K562 (cell line): Measurements from ENCODE around the gene RPS6KA2. TPM values are rescaled to one million over a fixed set of nuclear protein-coding genes. Genes with fewer than 3 reads are reported as not detected.
A peak's percentile ranks its signal among the peaks of the same experiment; 100 is the strongest.

Source experiments
- CBFA2T3 ChIP-seq: fragments of 450-650 bp; IDR thresholded peaks from 2 replicates; pipeline ENCODE4 v1.6.1; 2017
- COPS2 ChIP-seq: fragments of 450-650 bp; conservative IDR thresholded peaks from 2 replicates; pipeline ENCODE4 v1.6.1; 2016; ENCODE audit warnings: mild to moderate bottlenecking, moderate library complexity
- CREB5 ChIP-seq: fragments of 250-450 bp; sonication (Bioruptor Pico); IDR thresholded peaks from 2 replicates; pipeline ENCODE4 v1.5.0; 2020; ENCODE audit warnings: mild to moderate bottlenecking
- DDX20 ChIP-seq: fragments of 450-650 bp; IDR thresholded peaks from 2 replicates; pipeline ENCODE4 v1.6.1; 2016; ENCODE audit warnings: missing genetic modification characterization, low read depth, mild to moderate bottlenecking, missing compliant biosample characterization, moderate library complexity
- DIDO1 ChIP-seq: fragments of 450-650 bp; IDR thresholded peaks from 2 replicates; pipeline ENCODE4 v1.6.1; 2016; ENCODE audit warnings: low read depth, missing biosample characterization, missing genetic modification characterization
- ETV1 ChIP-seq: fragments of 450-650 bp; conservative IDR thresholded peaks from 2 replicates; pipeline ENCODE4 v1.6.1; 2016; ENCODE audit warnings: missing genetic modification characterization, control low read depth, low read depth, missing compliant biosample characterization
- FOXJ3 ChIP-seq: sonication (generic); formaldehyde crosslinking; IDR thresholded peaks from 2 replicates; pipeline ENCODE4 v1.4.0; 2020; ENCODE audit warnings: mild to moderate bottlenecking, missing genetic modification reagents
- HMG20A ChIP-seq: fragments of 450-650 bp; formaldehyde crosslinking; conservative IDR thresholded peaks from 2 replicates; pipeline ENCODE4 v1.4.0; 2020; ENCODE audit warnings: mild to moderate bottlenecking, mixed read lengths
- LEF1 ChIP-seq: fragments of 450-650 bp; IDR thresholded peaks from 2 replicates; pipeline ENCODE4 v1.6.1; 2016; ENCODE audit warnings: mild to moderate bottlenecking
- MEIS2 ChIP-seq: fragments of 450-650 bp; IDR thresholded peaks from 2 replicates; pipeline ENCODE4 v1.6.1; 2014; ENCODE audit warnings: mild to moderate bottlenecking; ENCODE audit not compliant: partially characterized antibody
- MXI1 ChIP-seq: IDR thresholded peaks from 2 replicates; pipeline ENCODE4 v1.6.1; 2011; ENCODE audit warnings: low read depth, mild to moderate bottlenecking, improper control_type of control experiment, low read length
- MYBL2 ChIP-seq, 2 experiments: fragments of 450-650 bp in 1 of 2; sonication (generic) in 1 of 2; formaldehyde crosslinking in 1 of 2; IDR thresholded peaks; 2 replicates each; pipeline versions ENCODE4 v1.6.1 to v1.8.1; 2017 to 2022; ENCODE audit warnings: borderline replicate concordance in 1 of 2, inconsistent platforms in 1 of 2, low read depth in 1 of 2, mild to moderate bottlenecking in 1 of 2, missing genetic modification reagents in 1 of 2, moderate library complexity in 1 of 2
- NRF1 ChIP-seq, 2 experiments: fragments of 450-650 bp; IDR thresholded peaks in 1 of 2; conservative IDR thresholded peaks in 1 of 2; 2 replicates each; pipeline ENCODE4 v1.6.1; 2014; ENCODE audit warnings: mild to moderate bottlenecking in 2 of 2
- PHF20 ChIP-seq: fragments of 450-650 bp; IDR thresholded peaks from 2 replicates; pipeline ENCODE4 v1.6.1; 2018; ENCODE audit not compliant: partially characterized antibody
- PPARD ChIP-seq: fragments of 250-450 bp; sonication (Bioruptor Pico); IDR thresholded peaks from 2 replicates; pipeline ENCODE4 v1.8.0; 2022; ENCODE audit warnings: inconsistent platforms, mild to moderate bottlenecking, moderate library complexity
- RAD21 ChIP-seq, 2 experiments: fragments of 250-450 bp in 1 of 2; fragments of 450-650 bp in 1 of 2; sonication (Bioruptor Pico) in 1 of 2; formaldehyde crosslinking in 1 of 2; IDR thresholded peaks in 1 of 2; conservative IDR thresholded peaks in 1 of 2; 2 replicates each; pipeline versions ENCODE4 v1.4.0 to v1.8.0; 2020 to 2022; ENCODE audit warnings: mild to moderate bottlenecking in 2 of 2, moderate library complexity in 1 of 2
- SIRT6 ChIP-seq: IDR thresholded peaks from one replicate; pipeline ENCODE4 v1.6.1; 2012; ENCODE audit warnings: low read depth, mild to moderate bottlenecking, control low read depth, inconsistent platforms, low read length, moderate library complexity
- SREBF2 ChIP-seq: sonication (generic); formaldehyde crosslinking; IDR thresholded peaks from 2 replicates; pipeline ENCODE4 v1.4.0; 2020; ENCODE audit warnings: mild to moderate bottlenecking, missing genetic modification reagents
- TBP ChIP-seq: optimal IDR thresholded peaks from 2 replicates; pipeline ENCODE3; 2011; ENCODE audit warnings: low read depth, low read length, improper control_type of control experiment
- TEAD4 ChIP-seq, 2 experiments: sonication (generic) in 1 of 2; formaldehyde crosslinking in 1 of 2; IDR thresholded peaks; 2 replicates each; pipeline versions ENCODE4 v1.6.1 to v1.8.0; 2012 to 2022; ENCODE audit warnings: borderline replicate concordance in 1 of 2, inconsistent platforms in 1 of 2, low read length in 1 of 2, mild to moderate bottlenecking in 1 of 2, missing genetic modification reagents in 1 of 2
- TRIM28 ChIP-seq: fragments of 450-650 bp; IDR thresholded peaks from 2 replicates; pipeline ENCODE4 v1.6.1; 2017
- ZFP36 ChIP-seq: fragments of 150-350 bp; IDR thresholded peaks from 2 replicates; pipeline ENCODE4 v1.6.1; 2018; ENCODE audit warnings: low read length, low read depth; ENCODE audit not compliant: partially characterized antibody
- ZNF140 ChIP-seq: fragments of 250-450 bp; sonication (Bioruptor Pico); IDR thresholded peaks from 2 replicates; pipeline ENCODE4 v1.8.0; 2021; ENCODE audit warnings: moderate library complexity, mild to moderate bottlenecking, inconsistent platforms
- ZNF174 ChIP-seq: fragments of 250-450 bp; sonication (Bioruptor Pico); IDR thresholded peaks from 2 replicates; pipeline ENCODE4 v1.4.0; 2020; ENCODE audit warnings: mild to moderate bottlenecking
- polyA plus RNA-seq, 8 experiments: library from polyadenylated mRNA; depleted of rRNA in 4 of 8; stranded (reverse) in 5 of 8; unstranded in 3 of 8; fragments of >200 nt; fragmentation: Nextera tagmentation in 2 of 8; fragmentation: Illumina TruSeq in 1 of 8; extraction: Ambion mirVana in 2 of 8; extraction: Trizol in 1 of 8; gene quantifications; 2 replicates each; pipeline versions ENCODE4 v1.2.1 to v1.2.3, GENCODE V29; 2011 to 2014; ENCODE audit warnings: inconsistent platforms in 1 of 8, missing spikeins in 1 of 8
- total RNA-seq, 7 experiments: library from RNA; depleted of rRNA in 6 of 7; stranded (reverse); fragments of >200 nt in 6 of 7; fragmentation: Illumina TruSeq in 2 of 7; extraction: Trizol in 2 of 7; gene quantifications; 2 replicates each; pipeline versions ENCODE4 v1.2.1 to v1.2.3, GENCODE V29; 2011 to 2021; ENCODE audit warnings: low replicate concordance in 1 of 7
- TF ChIP-seq, protein P1 (sequence below): sonication (generic); IDR thresholded peaks from 2 replicates; pipeline ENCODE4 v1.6.1; 2016
- TF ChIP-seq, protein P2 (sequence below): fragments of 450-650 bp; IDR thresholded peaks from 2 replicates; pipeline ENCODE4 v1.6.1; 2016; ENCODE audit warnings: antibody characterized with exemption

Gene RPS6KA2
- total and polyA plus RNA-seq, 9 of the 15 experiments (the other 6 are each of a cell fraction or from before 2014, with no cell fraction given) = 0.29 to 1.00 (median 0.53) TPM

DNA sequence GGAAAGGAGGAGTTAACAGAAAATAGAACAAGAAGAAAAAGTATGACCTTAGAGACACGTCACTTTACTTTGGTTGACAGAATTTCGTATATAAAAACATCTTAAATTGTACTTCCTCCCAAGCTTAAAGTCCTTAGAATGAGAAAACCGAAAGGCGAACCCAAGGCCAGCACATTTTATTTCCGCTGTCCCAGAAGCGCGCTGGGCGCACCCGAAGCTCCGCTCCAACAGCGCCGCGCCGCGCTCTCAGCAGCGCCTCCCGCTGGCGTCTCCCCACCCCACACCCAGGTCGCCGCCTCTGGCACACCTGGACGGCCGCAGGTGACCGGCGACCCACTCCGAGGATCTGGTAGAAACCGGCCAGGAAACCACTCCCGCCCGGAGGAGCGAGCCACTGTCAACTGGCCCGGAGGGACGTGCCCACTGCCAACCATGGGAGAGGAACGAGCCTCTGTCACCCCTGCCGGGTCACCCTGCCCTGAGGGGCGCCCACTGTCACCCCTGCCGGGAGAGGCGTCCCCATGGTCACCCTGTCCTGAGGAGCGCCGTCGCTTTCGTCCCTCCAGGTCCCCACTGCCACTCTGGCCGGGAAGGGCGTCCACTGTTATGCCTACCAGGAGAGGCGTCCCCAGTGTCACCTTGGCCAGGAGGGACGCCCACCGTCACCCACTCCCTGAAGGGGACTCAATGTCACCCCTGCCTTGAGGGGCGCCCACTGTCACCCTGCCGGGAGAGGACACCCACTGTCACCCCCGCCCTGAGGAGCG, 245.1 kb downstream of the RPS6KA2 start (continued):
- no peak for TF ChIP-seq COPS2
- no peak for TF ChIP-seq SIRT6
- peak; percentile 14 for TF ChIP-seq PHF20
- no peak for TF ChIP-seq MXI1
- no peak for TF ChIP-seq ZNF140
- TF ChIP-seq DDX20 (tag) = no peak
- no peak for TF ChIP-seq MEIS2
- TF ChIP-seq CBFA2T3 = no peak
- no peak for TF ChIP-seq SREBF2
- TF ChIP-seq HMG20A = no peak
- no peak for TF ChIP-seq MYBL2 (IDR thresholded peaks at IDR 0.05; ENCODE audit: low read depth)
- no peak for TF ChIP-seq MYBL2 (CRISPR knock-in tag; IDR thresholded peaks at IDR 0.05; ENCODE audit: borderline replicate concordance)
- TF ChIP-seq RAD21 (CRISPR knock-in tag; conservative IDR thresholded peaks at IDR 0.05 in 1 of 2, IDR thresholded peaks at IDR 0.05 in 1 of 2) = peak; percentile 58 to 74; a peak in 3 of 4 replicates
- TF ChIP-seq NRF1 (conservative IDR thresholded peaks at IDR 0.05 in 1 of 2, IDR thresholded peaks at IDR 0.05 in 1 of 2) = peak; percentile 30 to 40; a peak in 1 of 4 replicates
- no peak for TF ChIP-seq LEF1
- TF ChIP-seq, protein P1, sequence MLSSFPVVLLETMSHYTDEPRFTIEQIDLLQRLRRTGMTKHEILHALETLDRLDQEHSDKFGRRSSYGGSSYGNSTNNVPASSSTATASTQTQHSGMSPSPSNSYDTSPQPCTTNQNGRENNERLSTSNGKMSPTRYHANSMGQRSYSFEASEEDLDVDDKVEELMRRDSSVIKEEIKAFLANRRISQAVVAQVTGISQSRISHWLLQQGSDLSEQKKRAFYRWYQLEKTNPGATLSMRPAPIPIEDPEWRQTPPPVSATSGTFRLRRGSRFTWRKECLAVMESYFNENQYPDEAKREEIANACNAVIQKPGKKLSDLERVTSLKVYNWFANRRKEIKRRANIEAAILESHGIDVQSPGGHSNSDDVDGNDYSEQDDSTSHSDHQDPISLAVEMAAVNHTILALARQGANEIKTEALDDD = no peak
- no peak for TF ChIP-seq TRIM28
- TF ChIP-seq TEAD4 (IDR thresholded peaks at IDR 0.05; ENCODE audit: low read length) = 0 out of 2 replicates have a peak, but pooled peaks have one; percentile 10
- no peak for TF ChIP-seq TEAD4 (CRISPR knock-in tag; IDR thresholded peaks at IDR 0.05; ENCODE audit: borderline replicate concordance)
- peak; percentile 28; the same call in 1 of the 2 replicates for TF ChIP-seq ETV1 (tag)
- TF ChIP-seq FOXJ3 (CRISPR knock-in tag) = no peak
- no peak for TF ChIP-seq ZFP36
- TF ChIP-seq DIDO1 (tag) = no peak
- no peak for TF ChIP-seq CREB5
- TF ChIP-seq ZNF174 = no peak
- TF ChIP-seq, protein P2, sequence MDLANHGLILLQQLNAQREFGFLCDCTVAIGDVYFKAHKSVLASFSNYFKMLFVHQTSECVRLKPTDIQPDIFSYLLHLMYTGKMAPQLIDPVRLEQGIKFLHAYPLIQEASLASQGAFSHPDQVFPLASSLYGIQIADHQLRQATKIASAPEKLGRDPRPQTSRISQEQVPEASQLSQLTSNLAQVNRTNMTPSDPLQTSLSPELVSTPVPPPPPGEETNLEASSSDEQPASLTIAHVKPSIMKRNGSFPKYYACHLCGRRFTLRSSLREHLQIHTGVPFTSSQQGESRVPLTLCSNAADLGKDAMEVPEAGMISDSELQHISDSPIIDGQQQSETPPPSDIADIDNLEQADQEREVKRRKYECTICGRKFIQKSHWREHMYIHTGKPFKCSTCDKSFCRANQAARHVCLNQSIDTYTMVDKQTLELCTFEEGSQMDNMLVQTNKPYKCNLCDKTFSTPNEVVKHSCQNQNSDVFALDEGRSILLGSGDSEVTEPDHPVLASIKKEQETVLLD = peak; percentile 73
- TF ChIP-seq TBP = no peak
- no peak for TF ChIP-seq PPARD (CRISPR knock-in tag)
